SK-N-MC (cell line): ENCODE measurements around the gene PTGER1.

ENCODE experiments used
- EZH2 ChIP-seq: fragments of 200-600 bp; sonication (generic); IDR thresholded peaks from one replicate; pipeline ENCODE4 v1.6.1; 2017; ENCODE audit warnings: antibody characterized with exemption
- FOXP2 ChIP-seq: optimal IDR thresholded peaks from 2 replicates; pipeline ENCODE3; 2011; ENCODE audit warnings: mild to moderate bottlenecking, moderate library complexity; ENCODE audit not compliant: insufficient read depth; ENCODE audit errors: extremely low read length, control extremely low read depth
- POLR2AphosphoS5 ChIP-seq: IDR thresholded peaks from 2 replicates; pipeline ENCODE4 v1.6.1; 2012; ENCODE audit warnings: mild to moderate bottlenecking, low read depth, low read length, borderline replicate concordance

- TF ChIP-seq POLR2AphosphoS5: no peak
- TF ChIP-seq FOXP2: no peak
- no peak for TF ChIP-seq EZH2
These were observed 46.2 kb downstream of the PTGER1 start for GRCh38 chr19:14428882-14429416.
